Measurements from ENCODE around the gene GALNT10. TPM values are rescaled to one million over a fixed set of nuclear protein-coding genes. Genes with fewer than 3 reads are reported as not detected.

The GALNT10 gene
- total RNA-seq, 4 donors from 2014 or later: 21.4 to 49.8 (median 44.7) TPM

DNA sequence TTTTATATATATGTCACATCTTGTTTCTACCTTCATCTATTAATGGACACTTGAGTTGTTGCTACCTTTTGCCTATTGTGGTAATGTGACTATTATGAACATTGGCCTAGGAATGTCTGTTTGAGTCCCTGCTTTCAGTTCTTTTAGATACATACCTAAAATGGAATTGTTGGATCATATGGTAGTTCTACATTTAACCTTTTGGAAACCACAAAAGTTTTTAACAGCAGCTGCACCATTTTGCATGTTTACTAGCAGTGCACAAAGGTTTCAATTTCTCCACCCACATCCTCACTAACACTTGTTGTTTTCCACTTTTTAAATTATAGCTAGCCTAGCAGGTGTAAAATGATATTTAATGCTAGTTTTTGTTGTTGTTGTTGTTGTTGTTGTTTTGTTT, 88.4 kb downstream of the GALNT10 start:
- DNase-seq (ENCODE audit: extremely low spot score): no peak
- H3K4me1 ChIP-seq: peaks cover 4 to 33% (median 30%) of the 10 kb centered on the region in 4 donors
- no peaks in the 10 kb centered on the region for H3K27me3 ChIP-seq
- H3K9me3 ChIP-seq: no peaks in the 10 kb centered on the region
- intact Hi-C loops (cut with DNase I): no loop called here
- H3K27ac ChIP-seq (replicated peaks in 1 of 4): no peak overlapping the region
- no peak for TF ChIP-seq POLR2AphosphoS5 (IDR thresholded peaks at IDR 0.05)
- no peak for TF ChIP-seq EP300 (IDR thresholded peaks at IDR 0.05)
- no peak for TF ChIP-seq POLR2A (IDR thresholded peaks at IDR 0.05; ENCODE audit: low read depth)
- no peak for TF ChIP-seq CTCF (IDR thresholded peaks at IDR 0.05)
- no peaks in the 10 kb centered on the region for H3K36me3 ChIP-seq
- no peak overlapping the region for H3K4me3 ChIP-seq

DNA sequence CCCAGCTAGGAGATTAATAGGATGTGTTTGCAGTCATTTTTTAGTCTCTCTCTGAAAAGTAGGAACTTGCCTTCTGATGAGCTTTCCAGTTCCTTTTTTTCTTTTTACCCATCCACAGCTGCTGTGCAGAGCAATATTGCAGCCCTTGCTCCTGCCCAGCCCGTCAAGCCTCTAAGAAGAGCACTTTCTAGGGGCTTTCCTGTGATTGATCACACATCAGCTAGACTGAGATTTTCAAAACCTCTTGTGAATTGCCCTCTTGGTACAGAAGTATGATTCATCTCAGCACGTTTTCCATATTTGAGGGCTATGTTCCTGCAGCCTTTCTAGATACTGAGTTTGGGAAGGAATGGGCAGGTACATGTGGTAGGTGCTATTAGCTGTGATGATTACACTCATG, 93.9 kb downstream of the GALNT10 start:
- peaks cover 27 to 45% (median 41%) of the 10 kb centered on the region in 4 donors for H3K4me1 ChIP-seq
- intact Hi-C loops (cut with DNase I): loop anchor here (10.0 kb wide), 1 partner anchor 80 kb away; no protein-coding TSS in a partner anchor
- no peak overlapping the region for H3K4me3 ChIP-seq
- TF ChIP-seq POLR2AphosphoS5 (IDR thresholded peaks at IDR 0.05) (no peak), CTCF (IDR thresholded peaks at IDR 0.05) (no peak), EP300 (IDR thresholded peaks at IDR 0.05) (no peak), POLR2A (IDR thresholded peaks at IDR 0.05; ENCODE audit: low read depth) (no peak)
- DNase-seq (ENCODE audit: extremely low spot score): peak; percentile 57
- no peaks in the 10 kb centered on the region for H3K9me3 ChIP-seq
- H3K27ac ChIP-seq (replicated peaks in 1 of 4): no peak overlapping the region
- H3K36me3 ChIP-seq: no peaks in the 10 kb centered on the region
- H3K27me3 ChIP-seq: no peaks in the 10 kb centered on the region
- WGBS: 80% methylated on average over 2 of the region's 2 CpGs

- intact Hi-C loops (cut with DNase I): loop anchor here (5.0 to 10.0 kb wide), 2 partner anchors 79 to 94 kb away; partner anchors contain the start of gene GALNT10
- Histone ChIP-seq H3K4me3 (no peak overlapping the region), H3K27ac (replicated peaks in 1 of 4) (peak overlapping the region in 2 of 4 donors; percentile 63 to 68), H3K4me1 (peaks cover 27 to 45% (median 43%) of the 10 kb centered on the region in 4 donors), H3K9me3 (no peaks in the 10 kb centered on the region), H3K36me3 (no peaks in the 10 kb centered on the region), H3K27me3 (no peaks in the 10 kb centered on the region)
- no peak for TF ChIP-seq CTCF (IDR thresholded peaks at IDR 0.05)
- no peak for TF ChIP-seq EP300 (IDR thresholded peaks at IDR 0.05)
- TF ChIP-seq POLR2AphosphoS5 (IDR thresholded peaks at IDR 0.05): no peak
- TF ChIP-seq POLR2A (IDR thresholded peaks at IDR 0.05; ENCODE audit: low read depth): no peak
- WGBS: 75% methylated on average over 4 of the region's 4 CpGs
- DNase-seq (ENCODE audit: extremely low spot score): peak; percentile 47
Measured at GRCh38 chr5:154285661-154286408, 95.3 kb downstream of the GALNT10 start.

DNA sequence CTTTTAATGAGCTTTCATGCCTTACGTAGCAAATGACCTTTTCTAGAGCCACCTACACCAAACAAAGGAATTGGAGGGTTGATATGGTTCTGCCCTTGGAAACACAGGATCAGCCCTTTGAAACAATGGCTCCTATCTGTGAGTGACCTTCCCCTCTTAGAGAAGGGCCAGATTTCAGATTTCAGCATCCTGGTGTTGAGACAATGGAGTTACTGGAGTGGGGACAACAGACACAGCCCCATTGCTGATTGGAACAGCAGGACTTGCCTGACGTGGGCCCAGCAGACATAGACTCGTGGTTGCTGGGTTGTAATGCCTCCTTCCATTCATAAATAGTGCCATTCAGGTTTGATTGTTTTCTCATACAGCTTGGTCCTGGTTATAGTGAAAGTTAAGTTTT, 96.0 kb downstream of the GALNT10 start:
- H3K9me3 ChIP-seq: no peaks in the 10 kb centered on the region
- intact Hi-C loops (cut with DNase I): loop anchor here (5.0 to 10.0 kb wide), 2 partner anchors 78 to 94 kb away; partner anchors contain the start of gene GALNT10
- peaks cover 27 to 45% (median 43%) of the 10 kb centered on the region in 4 donors for H3K4me1 ChIP-seq
- H3K36me3 ChIP-seq: no peaks in the 10 kb centered on the region
- H3K27ac ChIP-seq (replicated peaks in 1 of 4): peak overlapping the region; percentile 60 to 68 (median 62)
- DNase-seq (ENCODE audit: extremely low spot score): peak; percentile 68
- WGBS: 64% methylated on average over 3 of the region's 3 CpGs
- no peaks in the 10 kb centered on the region for H3K27me3 ChIP-seq
- H3K4me3 ChIP-seq: no peak overlapping the region
- TF ChIP-seq POLR2AphosphoS5 (IDR thresholded peaks at IDR 0.05) (no peak), EP300 (IDR thresholded peaks at IDR 0.05) (no peak), CTCF (IDR thresholded peaks at IDR 0.05) (no peak)

Data from esophagus muscularis mucosa (tissue), 4 donors.